BE2C (cell line): ENCODE data around the gene PZP.

Source experiments
- DNase-seq: peaks from one replicate; pipeline ENCODE4 v3.0.0-alpha.2; 2020
- H3K27me3 ChIP-seq: fragments of 250-450 bp; sonication (Bioruptor Pico); 2 replicates; pipeline ENCODE4 v1.5.1; 2020; ENCODE audit warnings: mild to moderate bottlenecking
- H3K36me3 ChIP-seq: fragments of 250-450 bp; sonication (Bioruptor Pico); 2 replicates; pipeline ENCODE4 v1.5.1; 2020; ENCODE audit warnings: mild to moderate bottlenecking
- H3K4me1 ChIP-seq: fragments of 250-450 bp; sonication (Bioruptor Pico); 2 replicates; pipeline ENCODE4 v1.5.1; 2020
- H3K4me3 ChIP-seq: 2 replicates; pipeline ENCODE4 v1.5.1; 2011; ENCODE audit warnings: low read depth, low read length
- H3K9me3 ChIP-seq: fragments of 250-450 bp; sonication (Bioruptor Pico); 2 replicates; pipeline ENCODE4 v1.5.1; 2020
- CTCF ChIP-seq: IDR thresholded peaks from 2 replicates; pipeline ENCODE4 v1.5.1; 2012; ENCODE audit warnings: mild to moderate bottlenecking, low read depth, low read length

PZP gene

GRCh38 chr12:9106610-9107541 lies 101.3 kb downstream of the PZP start:
- Histone ChIP-seq H3K4me1 (no peaks in the 10 kb centered on the region), H3K4me3 (no peak overlapping the region), H3K27me3 (no peaks in the 10 kb centered on the region), H3K36me3 (no peaks in the 10 kb centered on the region), H3K9me3 (no peaks in the 10 kb centered on the region)
- TF ChIP-seq CTCF = no peak
- DNase-seq = no peak

GRCh38 chr12:9106067-9106466 lies 102.1 kb downstream of the PZP start:
- no peaks in the 10 kb centered on the region for H3K27me3 ChIP-seq
- no peaks in the 10 kb centered on the region for H3K4me1 ChIP-seq
- no peaks in the 10 kb centered on the region for H3K36me3 ChIP-seq
- DNase-seq = no peak
- TF ChIP-seq CTCF = no peak
- H3K9me3 ChIP-seq = no peaks in the 10 kb centered on the region
- no peak overlapping the region for H3K4me3 ChIP-seq

- Histone ChIP-seq H3K27me3 (no peaks in the 10 kb centered on the region), H3K4me1 (no peaks in the 10 kb centered on the region), H3K9me3 (no peaks in the 10 kb centered on the region), H3K4me3 (no peak overlapping the region), H3K36me3 (no peaks in the 10 kb centered on the region)
- no peak for DNase-seq
- TF ChIP-seq CTCF = no peak
These were observed 103.3 kb downstream of the PZP start for GRCh38 chr12:9104767-9105423.

- Histone ChIP-seq H3K4me3 (no peak overlapping the region), H3K36me3 (no peaks in the 10 kb centered on the region), H3K9me3 (no peaks in the 10 kb centered on the region), H3K27me3 (no peaks in the 10 kb centered on the region), H3K4me1 (no peaks in the 10 kb centered on the region)
- DNase-seq = no peak
- no peak for TF ChIP-seq CTCF
These were observed 104.1 kb downstream of the PZP start for GRCh38 chr12:9104087-9104486.

GRCh38 chr12:9103050-9103849 lies 104.9 kb downstream of the PZP start:
- Histone ChIP-seq H3K27me3 (no peaks in the 10 kb centered on the region), H3K4me3 (no peak overlapping the region), H3K9me3 (no peaks in the 10 kb centered on the region), H3K4me1 (no peaks in the 10 kb centered on the region), H3K36me3 (no peaks in the 10 kb centered on the region)
- no peak for TF ChIP-seq CTCF
- DNase-seq = no peak
